HEK293 (cell line): ENCODE data around the gene PRDM13.

ENCODE experiments used
- CTCF ChIA-PET: fragments of 350-600 bp; formaldehyde crosslinking; extraction: SDS; loops from one replicate; lab custom pipeline; 2021; ENCODE audit warnings: antibody characterized with exemption; lab: Yijun Ruan, JAX
- POLR2A ChIA-PET: fragments of 300-600 bp; formaldehyde crosslinking; extraction: SDS; loops from one replicate; lab custom pipeline; 2020; ENCODE audit warnings: antibody characterized with exemption, inconsistent platforms; lab: Yijun Ruan, JAX
- H3K27ac ChIP-seq: fragments of 200-500 bp; sonication (Bioruptor generic); 2 replicates; pipeline ENCODE4 v1.5.1; 2014; ENCODE audit warnings: low read depth, low read length, control low read depth, inconsistent platforms; ENCODE audit errors: extremely low read depth
- H3K36me3 ChIP-seq, 2 experiments: fragments of 200-500 bp in 1 of 2; sonication (Bioruptor generic) in 1 of 2; 1 replicate in 1 of 2; 2 replicates in 1 of 2; pipeline ENCODE4 v1.5.1; 2014 to 2017; ENCODE audit warnings: inconsistent platforms in 2 of 2, low read length in 2 of 2; ENCODE audit not compliant: control insufficient read depth in 2 of 2, insufficient read depth in 1 of 2
- H3K4me1 ChIP-seq: fragments of 200-500 bp; sonication (Bioruptor generic); 2 replicates; pipeline ENCODE4 v1.5.1; 2014; ENCODE audit warnings: mild to moderate bottlenecking, low read length, inconsistent platforms; ENCODE audit not compliant: control insufficient read depth, insufficient read depth
- H3K4me3 ChIP-seq: 2 replicates; pipeline ENCODE4 v1.5.1; 2011; ENCODE audit warnings: low read depth, mild to moderate bottlenecking, control low read depth, low read length, moderate library complexity
- H3K9me3 ChIP-seq: fragments of 200-500 bp; sonication (Bioruptor generic); 2 replicates; pipeline ENCODE4 v1.5.1; 2014; ENCODE audit warnings: low read depth, low read length, inconsistent platforms; ENCODE audit not compliant: control insufficient read depth, insufficient read depth
- KLF1 ChIP-seq: fragments of 450-650 bp; formaldehyde crosslinking; IDR thresholded peaks from 2 replicates; pipeline ENCODE4 v1.5.1; 2016; ENCODE audit warnings: missing biosample characterization, missing genetic modification characterization
- PRDM1 ChIP-seq: fragments of 450-650 bp; formaldehyde crosslinking; IDR thresholded peaks from 2 replicates; pipeline ENCODE4; 2016; ENCODE audit warnings: missing biosample characterization, missing genetic modification characterization
- WT1 ChIP-seq: fragments of 450-650 bp; formaldehyde crosslinking; IDR thresholded peaks from 2 replicates; pipeline ENCODE4 v1.5.1; 2016; ENCODE audit warnings: missing biosample characterization, missing genetic modification characterization
- ZBTB7A ChIP-seq: fragments of 450-650 bp; formaldehyde crosslinking; IDR thresholded peaks from 2 replicates; pipeline ENCODE4 v1.5.1; 2016; ENCODE audit warnings: low read depth, missing biosample characterization, missing genetic modification characterization
- ZEB2 ChIP-seq: fragments of 450-650 bp; formaldehyde crosslinking; IDR thresholded peaks from 2 replicates; pipeline ENCODE4 v1.5.1; 2016; ENCODE audit warnings: missing biosample characterization, missing genetic modification characterization
- ZNF114 ChIP-seq: fragments of 450-650 bp; formaldehyde crosslinking; IDR thresholded peaks from 2 replicates; pipeline ENCODE4 v1.5.0; 2017; ENCODE audit warnings: missing biosample characterization, missing genetic modification characterization
- ZNF16 ChIP-seq: fragments of 450-650 bp; formaldehyde crosslinking; IDR thresholded peaks from 2 replicates; pipeline ENCODE4 v1.5.1; 2016; ENCODE audit warnings: low read depth, missing biosample characterization, missing genetic modification characterization
- ZNF221 ChIP-seq: fragments of 450-650 bp; formaldehyde crosslinking; IDR thresholded peaks from 2 replicates; pipeline ENCODE4 v1.5.1; 2017; ENCODE audit warnings: missing biosample characterization, missing genetic modification characterization, borderline replicate concordance
- ZNF26 ChIP-seq: fragments of 450-650 bp; formaldehyde crosslinking; IDR thresholded peaks from 2 replicates; pipeline ENCODE4 v1.5.1; 2016; ENCODE audit warnings: missing biosample characterization, missing genetic modification characterization
- ZNF302 ChIP-seq: fragments of 450-650 bp; formaldehyde crosslinking; IDR thresholded peaks from 2 replicates; pipeline ENCODE4 v1.5.1; 2016; ENCODE audit warnings: missing biosample characterization, missing genetic modification characterization, low read depth
- ZNF324 ChIP-seq: fragments of 450-650 bp; formaldehyde crosslinking; IDR thresholded peaks from 2 replicates; pipeline ENCODE4 v1.5.1; 2016; ENCODE audit warnings: missing biosample characterization, missing genetic modification characterization
- ZNF416 ChIP-seq: fragments of 450-650 bp; formaldehyde crosslinking; IDR thresholded peaks from 2 replicates; pipeline ENCODE4 v1.5.1; 2016; ENCODE audit warnings: missing biosample characterization, missing genetic modification characterization
- ZNF426 ChIP-seq: fragments of 450-650 bp; formaldehyde crosslinking; IDR thresholded peaks from 2 replicates; pipeline ENCODE4 v1.5.1; 2017; ENCODE audit warnings: missing biosample characterization, missing genetic modification characterization, mild to moderate bottlenecking, inconsistent platforms, moderate library complexity
- ZNF488 ChIP-seq: fragments of 450-650 bp; formaldehyde crosslinking; IDR thresholded peaks from 2 replicates; pipeline ENCODE4 v1.5.1; 2016; ENCODE audit warnings: missing biosample characterization, missing genetic modification characterization
- ZNF501 ChIP-seq: fragments of 450-650 bp; formaldehyde crosslinking; IDR thresholded peaks from 2 replicates; pipeline ENCODE4 v1.5.1; 2016; ENCODE audit warnings: missing biosample characterization, missing genetic modification characterization
- ZNF513 ChIP-seq: fragments of 450-650 bp; IDR thresholded peaks from 2 replicates; pipeline ENCODE4 v1.5.1; 2018; ENCODE audit warnings: missing biosample characterization, missing genetic modification characterization
- ZNF518A ChIP-seq: fragments of 450-650 bp; formaldehyde crosslinking; conservative IDR thresholded peaks from 2 replicates; pipeline ENCODE4 v1.5.1; 2016; ENCODE audit warnings: low read depth, missing biosample characterization, missing genetic modification characterization
- ZNF596 ChIP-seq: fragments of 450-650 bp; IDR thresholded peaks from 2 replicates; pipeline ENCODE4 v1.5.0; 2018; ENCODE audit warnings: missing biosample characterization, mild to moderate bottlenecking, missing genetic modification characterization, moderate library complexity
- ZNF660 ChIP-seq: fragments of 450-650 bp; IDR thresholded peaks from 2 replicates; pipeline ENCODE4 v1.5.1; 2018; ENCODE audit warnings: missing biosample characterization, mild to moderate bottlenecking, missing genetic modification characterization
- ZNF76 ChIP-seq: fragments of 450-650 bp; formaldehyde crosslinking; IDR thresholded peaks from 2 replicates; pipeline ENCODE4; 2016; ENCODE audit warnings: low read depth, missing biosample characterization, missing genetic modification characterization, borderline replicate concordance
- ZNF830 ChIP-seq: fragments of 450-650 bp; IDR thresholded peaks from 2 replicates; pipeline ENCODE4 v1.5.0; 2018; ENCODE audit warnings: missing biosample characterization, missing genetic modification characterization, low read depth, mild to moderate bottlenecking, moderate library complexity

The PRDM13 gene

GRCh38 chr6:99579781-99580180, 26.9 kb upstream of the PRDM13 start (continued):
- TF ChIP-seq ZNF416 (tag by site-specific recombination) (no peak), ZNF660 (tag by site-specific recombination) (no peak), ZNF518A (tag by site-specific recombination) (no peak)

- Histone ChIP-seq H3K36me3 (no peaks in the 10 kb centered on the region), H3K4me3 (no peak overlapping the region), H3K4me1 (no peaks in the 10 kb centered on the region; the same call in 1 of the 2 replicates), H3K9me3 (no peaks in the 10 kb centered on the region), H3K27ac (no peak overlapping the region)
- POLR2A ChIA-PET = interaction anchor here (1.4 to 2.0 kb wide), 4 partner anchors 19 to 26 kb away, joined by 3 to 29 read pairs (median 4); partner anchors contain the start of gene CCNC
- CTCF ChIA-PET = interaction anchor here (0.6 to 2.7 kb wide), 11 partner anchors 10 to 233 kb away, joined by 3 to 35 read pairs (median 4); no protein-coding TSS in a partner anchor
- TF ChIP-seq WT1 (no peak), PRDM1 (tag by site-specific recombination) (peak; percentile 92), ZNF114 (no peak), ZNF501 (tag by site-specific recombination) (no peak)
Measured at GRCh38 chr6:99587792-99588191, 18.8 kb upstream of the PRDM13 start.

GRCh38 chr6:99588618-99589289, 17.9 kb upstream of the PRDM13 start:
- Histone ChIP-seq H3K36me3 (no peaks in the 10 kb centered on the region), H3K9me3 (no peaks in the 10 kb centered on the region), H3K4me1 (no peaks in the 10 kb centered on the region; the same call in 1 of the 2 replicates), H3K4me3 (peak overlapping the region; percentile 51), H3K27ac (peak overlapping the region; percentile 50; the same call in 1 of the 2 replicates)
- ChIA-PET POLR2A (interaction anchor here (0.9 to 2.0 kb wide), 6 partner anchors 15 to 163 kb away, joined by 3 to 29 read pairs (median 4); partner anchors contain the start of genes CCNC and PNISR), CTCF (interaction anchor here (0.6 to 2.7 kb wide), 13 partner anchors 10 to 454 kb away, joined by 3 to 35 read pairs (median 3); no protein-coding TSS in a partner anchor)
- TF ChIP-seq ZNF513 = no peak
- TF ChIP-seq ZNF76 = peak; percentile 34; the same call in 1 of the 2 replicates
- no peak for TF ChIP-seq ZNF26 (tag by site-specific recombination)
- peak; percentile 82 for TF ChIP-seq ZEB2 (tag by site-specific recombination)
- TF ChIP-seq ZNF830 (tag by site-specific recombination) = no peak
- no peak for TF ChIP-seq ZNF324 (tag by site-specific recombination)
- TF ChIP-seq ZNF596 (tag by site-specific recombination) = no peak
- TF ChIP-seq ZNF302 (tag by site-specific recombination) = no peak
- TF ChIP-seq ZNF426 (tag by site-specific recombination) = no peak
- TF ChIP-seq ZBTB7A (tag by site-specific recombination) = no peak
- 0 out of 2 replicates have a peak, but pooled peaks have one; percentile 31 for TF ChIP-seq ZNF16 (tag by site-specific recombination)
- TF ChIP-seq ZNF488 (tag by site-specific recombination) = no peak
- TF ChIP-seq ZNF114 = no peak
- TF ChIP-seq KLF1 (tag by site-specific recombination) = no peak
- no peak for TF ChIP-seq ZNF221 (tag by site-specific recombination)
